Fibroblast of lung (primary cell): ENCODE data around the gene DOCK3. TPM values are rescaled to one million over a fixed set of nuclear protein-coding genes. Genes with fewer than 3 reads are reported as not detected.

ENCODE experiments used
- DNase-seq, 2 donors: peaks; one replicate each; pipeline versions ENCODE4 v3.0.0 to v3.0.0-alpha.2; 2010; ENCODE audit warnings: low read depth in 2 of 2
- H2AFZ ChIP-seq: 2 replicates; pipeline ENCODE4 v1.5.1; 2012; ENCODE audit warnings: low read length, control low read depth, inconsistent platforms
- H3K27ac ChIP-seq: 2 replicates; pipeline ENCODE4 v1.5.1; 2011; ENCODE audit warnings: low read length, control low read depth; ENCODE audit not compliant: insufficient read depth
- H3K27me3 ChIP-seq: 2 replicates; pipeline ENCODE4 v1.5.1; 2011; ENCODE audit warnings: mild to moderate bottlenecking, low read length; ENCODE audit not compliant: control insufficient read depth, insufficient read depth
- H3K36me3 ChIP-seq: 2 replicates; pipeline ENCODE4 v1.5.1; 2011; ENCODE audit warnings: low read length; ENCODE audit not compliant: control insufficient read depth, insufficient read depth
- H3K4me1 ChIP-seq: 2 replicates; pipeline ENCODE4 v1.5.1; 2011; ENCODE audit warnings: low read length; ENCODE audit not compliant: control insufficient read depth, insufficient read depth; ENCODE audit errors: extremely low read depth
- H3K4me2 ChIP-seq: 2 replicates; pipeline ENCODE4 v1.5.1; 2011; ENCODE audit warnings: low read length, control low read depth; ENCODE audit not compliant: insufficient read depth; ENCODE audit errors: extremely low read depth
- H3K4me3 ChIP-seq, 4 experiments: fragments of 200-600 bp in 1 of 4; sonication (generic) in 1 of 4; replicated peaks in 1 of 4; 2 replicates each; pipeline ENCODE4 v1.5.1; 2011 to 2016; ENCODE audit warnings: low read length in 4 of 4, low read depth in 3 of 4, mild to moderate bottlenecking in 3 of 4, control low read depth in 2 of 4, inconsistent platforms in 1 of 4, mixed read lengths in 1 of 4; ENCODE audit not compliant: insufficient read depth in 1 of 4; ENCODE audit errors: control extremely low read depth in 1 of 4
- H3K79me2 ChIP-seq: 2 replicates; pipeline ENCODE4 v1.5.1; 2012; ENCODE audit warnings: mild to moderate bottlenecking, low read length, inconsistent platforms; ENCODE audit not compliant: control insufficient read depth, insufficient read depth
- H3K9ac ChIP-seq: 2 replicates; pipeline ENCODE4 v1.5.1; 2011; ENCODE audit warnings: mild to moderate bottlenecking, low read length, control low read depth; ENCODE audit not compliant: insufficient read depth
- H3K9me3 ChIP-seq: 2 replicates; pipeline ENCODE4 v1.5.1; 2012; ENCODE audit warnings: low read depth, low read length; ENCODE audit not compliant: control insufficient read depth, insufficient read depth
- H4K20me1 ChIP-seq: 2 replicates; pipeline ENCODE4 v1.5.1; 2011; ENCODE audit warnings: low read length; ENCODE audit not compliant: control insufficient read depth, insufficient read depth; ENCODE audit errors: extremely low read depth
- CTCF ChIP-seq, 2 donors: IDR thresholded peaks in 1 of 2; conservative IDR thresholded peaks in 1 of 2; 1 replicate in 1 of 2; 2 replicates in 1 of 2; pipeline ENCODE4 v1.5.1; 2011 to 2012; ENCODE audit warnings: low read length in 2 of 2, control low read depth in 1 of 2, inconsistent platforms in 1 of 2, low read depth in 1 of 2, mild to moderate bottlenecking in 1 of 2
- EZH2 ChIP-seq: IDR thresholded peaks from 2 replicates; pipeline ENCODE4 v1.5.1; 2012; ENCODE audit warnings: low read length, control low read depth, mild to moderate bottlenecking; ENCODE audit errors: missing control alignments
- polyA plus RNA-seq, 2 donors: library from polyadenylated mRNA; depleted of rRNA in 1 of 2; stranded (reverse) in 1 of 2; unstranded in 1 of 2; fragments of >200 nt; gene quantifications; 2 replicates each; pipeline ENCODE4 v1.2.1, GENCODE V29; 2011 to 2012; ENCODE audit warnings: missing spikeins in 1 of 2
- total RNA-seq: library from RNA; depleted of rRNA; stranded (reverse); fragments of >200 nt; gene quantifications from 2 replicates; pipeline ENCODE4 v1.2.1, GENCODE V29; 2014

The DOCK3 gene
- total and polyA plus RNA-seq, 2 donors (not counting 1 experiment from before 2014, with no cell fraction given): 0.07 to 0.17 TPM

- Histone ChIP-seq H3K9me3 (no peaks in the 10 kb centered on the region), H3K4me1 (no peaks in the 10 kb centered on the region), H3K79me2 (no peaks in the 10 kb centered on the region), H3K9ac (no peak overlapping the region), H3K4me3 (no peak overlapping the region), H3K27me3 (no peaks in the 10 kb centered on the region), H2AFZ (no peak overlapping the region), H4K20me1 (no peaks in the 10 kb centered on the region), H3K36me3 (no peaks in the 10 kb centered on the region), H3K27ac (no peak overlapping the region), H3K4me2 (no peak overlapping the region)
- DNase-seq: no peak
- TF ChIP-seq CTCF (conservative IDR thresholded peaks at IDR 0.05 in 1 of 2, IDR thresholded peaks at IDR 0.05 in 1 of 2; ENCODE audit: low read depth in 1 of 2, low read length in 2 of 2) (no peak), EZH2 (no peak)
These were observed 593.4 kb downstream of the DOCK3 start for GRCh38 chr3:51268132-51268531.

GRCh38 chr3:51269466-51269865 lies 594.7 kb downstream of the DOCK3 start:
- Histone ChIP-seq H3K4me2 (no peak overlapping the region), H3K4me1 (no peaks in the 10 kb centered on the region), H3K9me3 (no peaks in the 10 kb centered on the region), H3K36me3 (no peaks in the 10 kb centered on the region), H3K4me3 (no peak overlapping the region), H3K9ac (no peak overlapping the region), H2AFZ (no peak overlapping the region), H4K20me1 (no peaks in the 10 kb centered on the region), H3K27me3 (no peaks in the 10 kb centered on the region), H3K27ac (no peak overlapping the region), H3K79me2 (no peaks in the 10 kb centered on the region)
- DNase-seq: peak; percentile 8 to 28
- peak in 1 of 2 donors; percentile 36 for TF ChIP-seq CTCF (conservative IDR thresholded peaks at IDR 0.05 in 1 of 2, IDR thresholded peaks at IDR 0.05 in 1 of 2; ENCODE audit: low read depth in 1 of 2, low read length in 2 of 2)
- no peak for TF ChIP-seq EZH2

- no peak overlapping the region for H3K4me3 ChIP-seq
- H3K9me3 ChIP-seq: no peaks in the 10 kb centered on the region
- no peaks in the 10 kb centered on the region for H3K4me1 ChIP-seq
- no peak overlapping the region for H3K9ac ChIP-seq
- no peaks in the 10 kb centered on the region for H3K79me2 ChIP-seq
- H3K27ac ChIP-seq: no peak overlapping the region
- no peak overlapping the region for H3K4me2 ChIP-seq
- no peak overlapping the region for H2AFZ ChIP-seq
- no peaks in the 10 kb centered on the region for H3K36me3 ChIP-seq
- no peak for DNase-seq
- no peaks in the 10 kb centered on the region for H4K20me1 ChIP-seq
- no peaks in the 10 kb centered on the region for H3K27me3 ChIP-seq
- TF ChIP-seq CTCF (conservative IDR thresholded peaks at IDR 0.05 in 1 of 2, IDR thresholded peaks at IDR 0.05 in 1 of 2; ENCODE audit: low read depth in 1 of 2, low read length in 2 of 2) (no peak), EZH2 (no peak)
These were observed 595.8 kb downstream of the DOCK3 start for GRCh38 chr3:51270559-51270958.
